ENCODE results near the gene RTP3. TPM values are rescaled to one million over a fixed set of nuclear protein-coding genes. Genes with fewer than 3 reads are reported as not detected.

The RTP3 gene
- total and polyA plus RNA-seq, 2 experiments from 2014 or later, result 0.16 TPM; not detected in 1

GRCh38 chr3:46479021-46479420 lies 18.8 kb upstream of the RTP3 start:
- Histone ChIP-seq H4K20me1 (replicated peaks; ENCODE audit: insufficient read depth) (no peaks in the 10 kb centered on the region), H3K79me2 (replicated peaks; ENCODE audit: insufficient read depth) (no peaks in the 10 kb centered on the region), H3K4me2 (no peak overlapping the region), H3K36me3 (ENCODE audit: insufficient read depth) (peaks cover 2% of the 10 kb centered on the region; the same call in 1 of the 2 replicates), H3F3A (replicated peaks; ENCODE audit: low read depth) (no peaks in the 10 kb centered on the region), H3K4me1 (ENCODE audit: insufficient read depth) (no peaks in the 10 kb centered on the region), H3K4me3 (no peak overlapping the region), H3K27me3 (ENCODE audit: insufficient read depth) (no peaks in the 10 kb centered on the region), H3K27ac (ENCODE audit: low read depth) (no peak overlapping the region), H3K9me2 (ENCODE audit: insufficient read depth) (0 out of 2 replicates have a peak, but pooled peaks cover 4% of the 10 kb centered on the region), H2AFZ (no peak overlapping the region)
- no peaks in the 10 kb centered on the region; the same call in 2 of the 3 replicates for H3K4me1 Mint-ChIP-seq
- H3K27ac Mint-ChIP-seq, result no peak overlapping the region
- H3K4me3 Mint-ChIP-seq, result no peak overlapping the region
- no peaks in the 10 kb centered on the region; the same call in 2 of the 3 replicates for H3K36me3 Mint-ChIP-seq (ENCODE audit: low read depth)
- ATAC-seq (no peak), DNase-seq (ENCODE audit: low spot score) (no peak)
- no peak for TF ChIP-seq POLR2AphosphoS5 (IDR thresholded peaks at IDR 0.05; ENCODE audit: low read depth)
- no peak for TF ChIP-seq ZNF331 (CRISPR knock-in tag; IDR thresholded peaks at IDR 0.05; ENCODE audit: low read depth)
- TF ChIP-seq EZH2 (IDR thresholded peaks at IDR 0.05; ENCODE audit: low read depth, unreplicated experiment), result no peak
- TF ChIP-seq ETS1 (IDR thresholded peaks at IDR 0.05), result no peak
- no peak for TF ChIP-seq EZH2phosphoT487 (IDR thresholded peaks at IDR 0.05; ENCODE audit: unreplicated experiment)
- TF ChIP-seq CTCF (conservative IDR thresholded peaks at IDR 0.05; ENCODE audit: low read depth in 2 of 2), result no peak
- no peak for TF ChIP-seq STAT1 (IDR thresholded peaks at IDR 0.05; ENCODE audit: unreplicated experiment)
- TF ChIP-seq NANOG (IDR thresholded peaks at IDR 0.05; ENCODE audit: borderline replicate concordance), result no peak
- TF ChIP-seq CREB1 (CRISPR knock-in tag; IDR thresholded peaks at IDR 0.05; ENCODE audit: low read depth), result no peak
- no peak for TF ChIP-seq REST (IDR thresholded peaks at IDR 0.05; ENCODE audit: unreplicated experiment)
- TF ChIP-seq ZNF114 (CRISPR knock-in tag; IDR thresholded peaks at IDR 0.05), result no peak
- TF ChIP-seq, protein P1, sequence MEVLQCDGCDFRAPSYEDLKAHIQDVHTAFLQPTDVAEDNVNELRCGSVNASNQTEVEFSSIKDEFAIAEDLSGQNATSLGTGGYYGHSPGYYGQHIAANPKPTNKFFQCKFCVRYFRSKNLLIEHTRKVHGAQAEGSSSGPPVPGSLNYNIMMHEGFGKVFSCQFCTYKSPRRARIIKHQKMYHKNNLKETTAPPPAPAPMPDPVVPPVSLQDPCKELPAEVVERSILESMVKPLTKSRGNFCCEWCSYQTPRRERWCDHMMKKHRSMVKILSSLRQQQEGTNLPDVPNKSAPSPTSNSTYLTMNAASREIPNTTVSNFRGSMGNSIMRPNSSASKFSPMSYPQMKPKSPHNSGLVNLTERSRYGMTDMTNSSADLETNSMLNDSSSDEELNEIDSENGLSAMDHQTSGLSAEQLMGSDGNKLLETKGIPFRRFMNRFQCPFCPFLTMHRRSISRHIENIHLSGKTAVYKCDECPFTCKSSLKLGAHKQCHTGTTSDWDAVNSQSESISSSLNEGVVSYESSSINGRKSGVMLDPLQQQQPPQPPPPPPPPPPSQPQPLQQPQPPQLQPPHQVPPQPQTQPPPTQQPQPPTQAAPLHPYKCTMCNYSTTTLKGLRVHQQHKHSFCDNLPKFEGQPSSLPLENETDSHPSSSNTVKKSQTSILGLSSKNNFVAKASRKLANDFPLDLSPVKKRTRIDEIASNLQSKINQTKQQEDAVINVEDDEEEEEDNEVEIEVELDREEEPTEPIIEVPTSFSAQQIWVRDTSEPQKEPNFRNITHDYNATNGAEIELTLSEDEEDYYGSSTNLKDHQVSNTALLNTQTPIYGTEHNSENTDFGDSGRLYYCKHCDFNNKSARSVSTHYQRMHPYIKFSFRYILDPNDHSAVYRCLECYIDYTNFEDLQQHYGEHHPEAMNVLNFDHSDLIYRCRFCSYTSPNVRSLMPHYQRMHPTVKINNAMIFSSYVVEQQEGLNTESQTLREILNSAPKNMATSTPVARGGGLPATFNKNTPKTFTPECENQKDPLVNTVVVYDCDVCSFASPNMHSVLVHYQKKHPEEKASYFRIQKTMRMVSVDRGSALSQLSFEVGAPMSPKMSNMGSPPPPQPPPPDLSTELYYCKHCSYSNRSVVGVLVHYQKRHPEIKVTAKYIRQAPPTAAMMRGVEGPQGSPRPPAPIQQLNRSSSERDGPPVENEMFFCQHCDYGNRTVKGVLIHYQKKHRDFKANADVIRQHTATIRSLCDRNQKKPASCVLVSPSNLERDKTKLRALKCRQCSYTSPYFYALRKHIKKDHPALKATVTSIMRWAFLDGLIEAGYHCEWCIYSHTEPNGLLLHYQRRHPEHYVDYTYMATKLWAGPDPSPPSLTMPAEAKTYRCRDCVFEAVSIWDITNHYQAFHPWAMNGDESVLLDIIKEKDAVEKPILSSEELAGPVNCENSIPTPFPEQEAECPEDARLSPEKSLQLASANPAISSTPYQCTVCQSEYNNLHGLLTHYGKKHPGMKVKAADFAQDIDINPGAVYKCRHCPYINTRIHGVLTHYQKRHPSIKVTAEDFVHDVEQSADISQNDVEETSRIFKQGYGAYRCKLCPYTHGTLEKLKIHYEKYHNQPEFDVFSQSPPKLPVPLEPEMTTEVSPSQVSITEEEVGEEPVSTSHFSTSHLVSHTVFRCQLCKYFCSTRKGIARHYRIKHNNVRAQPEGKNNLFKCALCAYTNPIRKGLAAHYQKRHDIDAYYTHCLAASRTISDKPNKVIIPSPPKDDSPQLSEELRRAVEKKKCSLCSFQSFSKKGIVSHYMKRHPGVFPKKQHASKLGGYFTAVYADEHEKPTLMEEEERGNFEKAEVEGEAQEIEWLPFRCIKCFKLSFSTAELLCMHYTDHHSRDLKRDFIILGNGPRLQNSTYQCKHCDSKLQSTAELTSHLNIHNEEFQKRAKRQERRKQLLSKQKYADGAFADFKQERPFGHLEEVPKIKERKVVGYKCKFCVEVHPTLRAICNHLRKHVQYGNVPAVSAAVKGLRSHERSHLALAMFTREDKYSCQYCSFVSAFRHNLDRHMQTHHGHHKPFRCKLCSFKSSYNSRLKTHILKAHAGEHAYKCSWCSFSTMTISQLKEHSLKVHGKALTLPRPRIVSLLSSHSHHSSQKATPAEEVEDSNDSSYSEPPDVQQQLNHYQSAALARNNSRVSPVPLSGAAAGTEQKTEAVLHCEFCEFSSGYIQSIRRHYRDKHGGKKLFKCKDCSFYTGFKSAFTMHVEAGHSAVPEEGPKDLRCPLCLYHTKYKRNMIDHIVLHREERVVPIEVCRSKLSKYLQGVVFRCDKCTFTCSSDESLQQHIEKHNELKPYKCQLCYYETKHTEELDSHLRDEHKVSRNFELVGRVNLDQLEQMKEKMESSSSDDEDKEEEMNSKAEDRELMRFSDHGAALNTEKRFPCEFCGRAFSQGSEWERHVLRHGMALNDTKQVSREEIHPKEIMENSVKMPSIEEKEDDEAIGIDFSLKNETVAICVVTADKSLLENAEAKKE (CRISPR knock-in tag; IDR thresholded peaks at IDR 0.05), result no peak
- no peak for TF ChIP-seq JUNB (IDR thresholded peaks at IDR 0.05; ENCODE audit: unreplicated experiment)
- peaks cover 12% of the 10 kb centered on the region; the same call in 2 of the 3 replicates for H3K9me3 Mint-ChIP-seq
- peaks cover 6% of the 10 kb centered on the region for H3K27me3 Mint-ChIP-seq (ENCODE audit: insufficient read depth, low read depth, poor library complexity)

Data from GM23338 (cell line).